ENCODE data around the gene RECK.

- TF ChIP-seq CTCF (IDR thresholded peaks at IDR 0.05 in 4 of 5, conservative IDR thresholded peaks at IDR 0.05 in 1 of 5) (no peak), POLR2A (IDR thresholded peaks at IDR 0.05) (no peak)
Observed at GRCh38 chr9:36152741-36153438, 116.2 kb downstream of the RECK start.
